ENCODE measurements around the gene USP48.

DNA sequence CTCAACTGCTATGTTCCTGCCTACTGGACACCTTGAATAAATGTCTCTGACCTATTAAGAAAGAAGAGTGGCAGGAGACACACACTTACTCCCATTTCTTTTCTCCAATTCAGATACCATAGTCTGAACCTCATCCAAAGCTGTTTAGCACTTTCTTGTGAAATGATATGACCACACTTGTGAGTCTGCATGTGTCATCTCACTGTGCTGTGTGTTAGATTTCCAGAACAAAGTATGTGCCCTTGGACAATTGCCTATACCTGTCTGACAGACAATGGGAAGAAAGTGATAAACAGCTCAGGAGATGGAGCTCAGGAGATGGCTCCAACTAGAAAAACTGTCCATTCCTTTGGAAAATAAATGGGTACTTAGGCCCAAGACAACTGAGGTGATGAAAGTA lies 48.4 kb downstream of the USP48 start:
- TF ChIP-seq ZNF124 (CRISPR knock-in tag; IDR thresholded peaks at IDR 0.05): no peak
- TF ChIP-seq, protein P1, sequence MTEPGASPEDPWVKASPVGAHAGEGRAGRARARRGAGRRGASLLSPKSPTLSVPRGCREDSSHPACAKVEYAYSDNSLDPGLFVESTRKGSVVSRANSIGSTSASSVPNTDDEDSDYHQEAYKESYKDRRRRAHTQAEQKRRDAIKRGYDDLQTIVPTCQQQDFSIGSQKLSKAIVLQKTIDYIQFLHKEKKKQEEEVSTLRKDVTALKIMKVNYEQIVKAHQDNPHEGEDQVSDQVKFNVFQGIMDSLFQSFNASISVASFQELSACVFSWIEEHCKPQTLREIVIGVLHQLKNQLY (CRISPR knock-in tag; IDR thresholded peaks at IDR 0.05): no peak
- no peak for TF ChIP-seq HMG20B (CRISPR knock-in tag; conservative IDR thresholded peaks at IDR 0.05)
- TF ChIP-seq SMC3 (IDR thresholded peaks at IDR 0.05; ENCODE audit: low read length): no peak
